Bone marrow (tissue), 2 donors: Measurements from ENCODE around the gene DUXA.

Experiments
- DNase-seq, 2 donors: peaks; one replicate each; lab custom pipeline; 2025; lab: John Stamatoyannopoulos, UW

The DUXA gene

GRCh38 chr19:57105976-57106721 lies 61.1 kb downstream of the DUXA start:
- DNase-seq = no peak
